ENCODE measurements around the gene PCDHB4. TPM values are rescaled to one million over a fixed set of nuclear protein-coding genes. Genes with fewer than 3 reads are reported as not detected.

Gene PCDHB4
- total and polyA plus RNA-seq, 2 of the 4 experiments (the other 2 are of a cell fraction), result 0.03 TPM; not detected in 1

DNA sequence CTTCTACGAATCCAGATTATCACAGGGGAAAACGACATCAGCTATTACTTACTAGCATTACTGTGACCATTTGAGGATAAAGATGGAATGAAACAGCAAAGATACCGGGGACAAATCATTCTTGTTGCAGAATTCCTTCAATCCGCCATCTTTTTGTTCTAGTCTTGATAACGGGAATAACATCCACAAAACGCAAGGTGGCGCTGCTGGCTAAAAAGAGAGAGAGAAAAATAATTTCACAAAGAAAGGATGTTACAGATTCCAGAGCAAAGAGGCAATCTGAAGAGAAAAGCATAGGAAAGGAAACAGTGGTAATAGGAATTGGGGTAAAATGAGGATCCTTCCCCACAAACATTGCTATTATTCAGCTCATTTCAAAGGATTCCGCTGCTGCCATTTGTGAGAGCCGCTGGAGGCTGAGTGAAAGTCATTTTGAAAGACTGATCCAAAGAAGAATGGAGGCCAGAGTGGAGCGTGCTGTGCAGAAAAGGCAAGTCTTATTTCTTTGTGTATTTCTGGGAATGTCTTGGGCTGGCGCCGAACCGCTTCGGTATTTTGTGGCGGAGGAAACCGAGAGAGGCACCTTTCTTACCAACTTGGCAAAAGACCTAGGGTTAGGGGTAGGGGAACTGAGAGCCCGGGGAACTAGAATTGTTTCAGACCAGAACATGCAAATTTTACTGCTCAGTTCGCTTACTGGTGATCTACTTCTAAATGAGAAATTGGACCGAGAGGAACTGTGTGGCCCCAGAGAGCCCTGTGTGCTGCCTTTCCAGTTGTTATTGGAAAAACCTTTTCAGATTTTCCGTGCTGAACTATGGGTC, 51.0 kb downstream of the PCDHB4 start, which contains the start of gene PCDHB7:
TSS of gene PCDHB7 (plus strand) at position 264 of the 824 bp plus-strand sequence. CDS start at position 456, 192 bp downstream.
- no peaks in the 10 kb centered on the region for H3K36me3 ChIP-seq (ENCODE audit: control insufficient read depth, insufficient read depth, low read length)
- dilution Hi-C loops (cut with HindIII; ENCODE audit: low sequenced_read_pairs, unreplicated experiment), result no loop called here
- WGBS, 2 experiments (ENCODE audit: extremely low coverage in 2 of 2, insufficient read length in 1 of 2), result 0% methylated on average over 1 of the region's 20 CpGs; no CpG with 5 or more reads in 1 of the 2 experiments
- peak within 1 kb of the TSS; percentile 80 for H3K4me2 ChIP-seq (ENCODE audit: low read depth, low read length)
- TSS peak; percentile 38 for BruUV-seq (replicated peaks)
- H2BK15ac ChIP-seq (ENCODE audit: low read depth, low read length), result no peak within 1 kb of the TSS
- H2AK9ac ChIP-seq (replicated peaks; ENCODE audit: low read depth, low read length, poor library complexity), result no peak within 1 kb of the TSS
- H4K91ac ChIP-seq (ENCODE audit: insufficient read depth, low read depth, low read length), result no peak within 1 kb of the TSS
- peak within 1 kb of the TSS; percentile 77; the same call in 1 of the 2 replicates for H4K5ac ChIP-seq (ENCODE audit: low read depth, low read length)
- no peak within 1 kb of the TSS for H4K8ac ChIP-seq (ENCODE audit: low read depth in 2 of 2, low read length in 2 of 2)
- H3K79me1 ChIP-seq (ENCODE audit: low read depth in 1 of 2, low read length in 2 of 2), result no peaks in the 10 kb centered on the region
- no peak for TF ChIP-seq RCOR1 (IDR thresholded peaks at IDR 0.05; ENCODE audit: insufficient replicate concordance, low read length)
- peak; percentile 42; the same call in 1 of the 2 replicates for TF ChIP-seq RAD21 (IDR thresholded peaks at IDR 0.05; ENCODE audit: low read length)
- TF ChIP-seq, protein P1, sequence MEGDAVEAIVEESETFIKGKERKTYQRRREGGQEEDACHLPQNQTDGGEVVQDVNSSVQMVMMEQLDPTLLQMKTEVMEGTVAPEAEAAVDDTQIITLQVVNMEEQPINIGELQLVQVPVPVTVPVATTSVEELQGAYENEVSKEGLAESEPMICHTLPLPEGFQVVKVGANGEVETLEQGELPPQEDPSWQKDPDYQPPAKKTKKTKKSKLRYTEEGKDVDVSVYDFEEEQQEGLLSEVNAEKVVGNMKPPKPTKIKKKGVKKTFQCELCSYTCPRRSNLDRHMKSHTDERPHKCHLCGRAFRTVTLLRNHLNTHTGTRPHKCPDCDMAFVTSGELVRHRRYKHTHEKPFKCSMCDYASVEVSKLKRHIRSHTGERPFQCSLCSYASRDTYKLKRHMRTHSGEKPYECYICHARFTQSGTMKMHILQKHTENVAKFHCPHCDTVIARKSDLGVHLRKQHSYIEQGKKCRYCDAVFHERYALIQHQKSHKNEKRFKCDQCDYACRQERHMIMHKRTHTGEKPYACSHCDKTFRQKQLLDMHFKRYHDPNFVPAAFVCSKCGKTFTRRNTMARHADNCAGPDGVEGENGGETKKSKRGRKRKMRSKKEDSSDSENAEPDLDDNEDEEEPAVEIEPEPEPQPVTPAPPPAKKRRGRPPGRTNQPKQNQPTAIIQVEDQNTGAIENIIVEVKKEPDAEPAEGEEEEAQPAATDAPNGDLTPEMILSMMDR (conservative IDR thresholded peaks at IDR 0.05; ENCODE audit: low read depth, low read length), result peak; percentile 50
- no peaks in the 10 kb centered on the region for H3K4me1 ChIP-seq (ENCODE audit: control insufficient read depth, insufficient read depth, low read length)
- no peak within 1 kb of the TSS for H3K27ac ChIP-seq (ENCODE audit: insufficient read depth, low read length)
- ChIA-PET CTCF (no interaction called here), POLR2A (ENCODE audit: unreplicated experiment) (no interaction called here)
- intact Hi-C loops (cut with micrococcal nuclease), result loop anchor here (1.0 kb wide), 1 partner anchor 392 kb away; no protein-coding TSS in a partner anchor
- H2AFZ ChIP-seq (replicated peaks; ENCODE audit: low read length, poor library complexity), result no peak within 1 kb of the TSS
- no peak within 1 kb of the TSS for H2BK5ac ChIP-seq (ENCODE audit: low read depth, low read length, poor library complexity, severe bottlenecking)
- no peak within 1 kb of the TSS for H3K4ac ChIP-seq (ENCODE audit: low read depth, low read length)
- no peak within 1 kb of the TSS for H2AK5ac ChIP-seq (ENCODE audit: low read depth, low read length)
- ATAC-seq (ENCODE audit: low read depth), result peak; percentile 62
- H2BK120ac ChIP-seq (ENCODE audit: low read depth, low read length), result no peak within 1 kb of the TSS
- no peak within 1 kb of the TSS for H3K23ac ChIP-seq (ENCODE audit: low read depth, low read length)
- no peak within 1 kb of the TSS for H2BK20ac ChIP-seq (ENCODE audit: low read depth, low read length)
- peak within 1 kb of the TSS; percentile 77; the same call in 1 of the 2 replicates for H3K18ac ChIP-seq (ENCODE audit: low read depth, low read length)
- in situ Hi-C loops (cut with MboI; ENCODE audit: low sequenced_read_pairs), result no loop called here
- H3K27me3 ChIP-seq (ENCODE audit: control insufficient read depth, insufficient read depth, low read length), result no peaks in the 10 kb centered on the region
- no peaks in the 10 kb centered on the region for H3K9me1 ChIP-seq (ENCODE audit: insufficient read depth, low read length)
- no peak within 1 kb of the TSS for H3K14ac ChIP-seq (replicated peaks; ENCODE audit: low read depth, low read length)
- peak; percentile 26 for DNase-seq
- H3K4me3 ChIP-seq (ENCODE audit: insufficient read depth, low read depth, low read length), result peak within 1 kb of the TSS; percentile 43
- peak within 1 kb of the TSS; percentile 60; the same call in 1 of the 2 replicates for H3K9ac ChIP-seq (ENCODE audit: low read depth, low read length)
- H3K9me3 ChIP-seq (ENCODE audit: control insufficient read depth, insufficient read depth, low read length), result peaks cover 14% of the 10 kb centered on the region; the same call in 1 of the 2 replicates
- H3K56ac ChIP-seq (ENCODE audit: extremely low read depth, insufficient read depth, low read length), result no peak within 1 kb of the TSS
- no peaks in the 10 kb centered on the region for H4K20me1 ChIP-seq (ENCODE audit: insufficient read depth, low read length)
